Measurements from ENCODE around the gene PNMA8B. TPM values are rescaled to one million over a fixed set of nuclear protein-coding genes. Genes with fewer than 3 reads are reported as not detected.

Gene PNMA8B
- total and polyA plus RNA-seq, 2 experiments from 2014 or later = 0.20 to 0.65 TPM

- Histone ChIP-seq H3K36me3 (ENCODE audit: low read depth) (no peaks in the 10 kb centered on the region), H3K9me3 (ENCODE audit: low read depth) (no peaks in the 10 kb centered on the region), H2AFZ (no peak overlapping the region), H3F3A (ENCODE audit: insufficient read depth) (no peaks in the 10 kb centered on the region), H3K4me3 (no peak overlapping the region), H3K79me2 (ENCODE audit: insufficient read depth) (no peaks in the 10 kb centered on the region), H4K20me1 (ENCODE audit: insufficient read depth) (no peaks in the 10 kb centered on the region), H3K27me3 (replicated peaks; ENCODE audit: insufficient read depth) (peaks cover 5% of the 10 kb centered on the region; the same call in 1 of the 2 replicates), H3K9ac (no peak overlapping the region), H3K4me2 (ENCODE audit: unreplicated experiment) (no peak overlapping the region), H3K27ac (no peak overlapping the region), H3K9me2 (ENCODE audit: insufficient read depth) (no peaks in the 10 kb centered on the region), H3K4me1 (ENCODE audit: insufficient read depth) (no peaks in the 10 kb centered on the region)
- in situ Hi-C loops (cut with MboI) = no loop called here
- no peak for DNase-seq
- TF ChIP-seq EZH2 (IDR thresholded peaks at IDR 0.05; ENCODE audit: insufficient read depth, poor library complexity, severe bottlenecking) (no peak), EZH2phosphoT487 (IDR thresholded peaks at IDR 0.05; ENCODE audit: insufficient read depth, low read depth) (no peak)
- 45 to 50% methylated on average over 7 of the region's 7 CpGs for WGBS, 2 experiments (ENCODE audit: low coverage in 1 of 2, low lambda C conversion rate in 2 of 2, missing lambda C conversion rate in 2 of 2)
Measured at GRCh38 chr19:46449228-46449627, 46.4 kb downstream of the PNMA8B start.

- WGBS, 2 experiments (ENCODE audit: low coverage in 1 of 2, low lambda C conversion rate in 2 of 2, missing lambda C conversion rate in 2 of 2) = 70 to 73% methylated on average over 10 of the region's 10 CpGs
- Histone ChIP-seq H3K4me2 (ENCODE audit: unreplicated experiment) (no peak overlapping the region), H3K27ac (no peak overlapping the region), H3K4me3 (no peak overlapping the region), H3K79me2 (ENCODE audit: insufficient read depth) (no peaks in the 10 kb centered on the region), H3K27me3 (replicated peaks; ENCODE audit: insufficient read depth) (peaks cover 5% of the 10 kb centered on the region; the same call in 1 of the 2 replicates), H3K36me3 (ENCODE audit: low read depth) (no peaks in the 10 kb centered on the region), H3K9ac (no peak overlapping the region), H3F3A (ENCODE audit: insufficient read depth) (no peaks in the 10 kb centered on the region), H2AFZ (no peak overlapping the region), H3K4me1 (ENCODE audit: insufficient read depth) (no peaks in the 10 kb centered on the region), H3K9me2 (ENCODE audit: insufficient read depth) (no peaks in the 10 kb centered on the region), H3K9me3 (ENCODE audit: low read depth) (no peaks in the 10 kb centered on the region), H4K20me1 (ENCODE audit: insufficient read depth) (no peaks in the 10 kb centered on the region)
- in situ Hi-C loops (cut with MboI) = no loop called here
- TF ChIP-seq EZH2phosphoT487 (IDR thresholded peaks at IDR 0.05; ENCODE audit: insufficient read depth, low read depth) (no peak), EZH2 (IDR thresholded peaks at IDR 0.05; ENCODE audit: insufficient read depth, poor library complexity, severe bottlenecking) (no peak)
- no peak for DNase-seq
Measured at GRCh38 chr19:46448601-46449000, 47.1 kb downstream of the PNMA8B start.

DNA sequence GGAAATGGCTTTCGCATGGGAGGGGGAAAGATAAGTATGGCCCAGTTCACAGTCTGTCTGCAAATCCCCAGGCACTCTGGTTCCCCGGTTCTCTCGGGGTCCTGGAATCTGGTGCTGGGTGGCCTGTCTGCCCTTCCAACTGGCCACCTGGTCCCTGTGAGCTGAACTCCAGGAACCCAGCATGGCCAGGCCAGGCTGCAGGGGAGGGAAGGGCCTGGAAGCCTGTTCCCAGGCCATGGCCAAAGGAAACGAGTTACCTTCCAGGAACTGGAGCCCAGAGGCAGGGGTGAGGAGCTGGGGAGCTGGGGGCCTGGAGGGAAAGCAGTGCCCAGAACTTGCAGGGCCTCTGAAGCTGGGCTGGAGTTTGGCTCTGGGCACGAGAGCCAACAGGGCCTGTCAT lies 47.8 kb downstream of the PNMA8B start:
- Histone ChIP-seq H3K27ac (no peak overlapping the region), H4K20me1 (ENCODE audit: insufficient read depth) (no peaks in the 10 kb centered on the region), H3F3A (ENCODE audit: insufficient read depth) (peaks cover 6% of the 10 kb centered on the region; the same call in 1 of the 2 replicates), H3K4me3 (no peak overlapping the region), H3K4me1 (ENCODE audit: insufficient read depth) (peaks cover 5% of the 10 kb centered on the region; the same call in 1 of the 2 replicates), H3K27me3 (replicated peaks; ENCODE audit: insufficient read depth) (peaks cover 5% of the 10 kb centered on the region; the same call in 1 of the 2 replicates), H3K9me2 (ENCODE audit: insufficient read depth) (no peaks in the 10 kb centered on the region), H3K4me2 (ENCODE audit: unreplicated experiment) (no peak overlapping the region), H3K9me3 (ENCODE audit: low read depth) (no peaks in the 10 kb centered on the region), H3K79me2 (ENCODE audit: insufficient read depth) (no peaks in the 10 kb centered on the region), H2AFZ (no peak overlapping the region), H3K36me3 (ENCODE audit: low read depth) (no peaks in the 10 kb centered on the region), H3K9ac (no peak overlapping the region)
- WGBS, 2 experiments (ENCODE audit: low coverage in 1 of 2, low lambda C conversion rate in 2 of 2, missing lambda C conversion rate in 2 of 2) = 86 to 89% methylated on average over 5 of the region's 5 CpGs
- in situ Hi-C loops (cut with MboI) = no loop called here
- no peak for DNase-seq
- TF ChIP-seq EZH2 (IDR thresholded peaks at IDR 0.05; ENCODE audit: insufficient read depth, poor library complexity, severe bottlenecking) (no peak), EZH2phosphoT487 (IDR thresholded peaks at IDR 0.05; ENCODE audit: insufficient read depth, low read depth) (no peak)

DNA sequence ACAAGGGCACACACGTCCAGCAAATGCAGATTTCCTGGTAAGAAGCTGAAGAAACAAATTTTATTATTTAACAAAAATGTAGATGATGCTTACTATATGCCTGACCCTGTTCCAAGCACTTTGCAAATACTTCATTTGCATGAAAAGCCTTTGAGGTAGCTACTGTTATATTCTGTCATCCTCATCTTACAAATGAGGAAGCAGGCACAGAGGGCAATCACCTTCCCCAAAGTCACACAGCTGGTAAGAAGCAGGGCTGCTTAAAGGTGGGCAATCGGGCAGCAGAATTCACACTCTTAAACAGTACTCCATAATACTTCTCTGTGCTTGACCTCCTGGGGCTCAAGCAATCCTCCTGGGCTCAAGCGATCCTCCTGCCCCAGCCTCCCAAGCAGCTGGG lies 48.7 kb downstream of the PNMA8B start:
- Histone ChIP-seq H3K9ac (no peak overlapping the region), H3K9me2 (ENCODE audit: insufficient read depth) (no peaks in the 10 kb centered on the region), H4K20me1 (ENCODE audit: insufficient read depth) (no peaks in the 10 kb centered on the region), H3K27ac (no peak overlapping the region), H3K4me2 (ENCODE audit: unreplicated experiment) (no peak overlapping the region), H3K36me3 (ENCODE audit: low read depth) (no peaks in the 10 kb centered on the region), H3K27me3 (replicated peaks; ENCODE audit: insufficient read depth) (no peaks in the 10 kb centered on the region), H3F3A (ENCODE audit: insufficient read depth) (peaks cover 6% of the 10 kb centered on the region; the same call in 1 of the 2 replicates), H2AFZ (no peak overlapping the region), H3K4me3 (no peak overlapping the region), H3K9me3 (ENCODE audit: low read depth) (no peaks in the 10 kb centered on the region), H3K4me1 (ENCODE audit: insufficient read depth) (peaks cover 7% of the 10 kb centered on the region; the same call in 1 of the 2 replicates), H3K79me2 (ENCODE audit: insufficient read depth) (no peaks in the 10 kb centered on the region)
- in situ Hi-C loops (cut with MboI) = no loop called here
- no peak for TF ChIP-seq EZH2phosphoT487 (IDR thresholded peaks at IDR 0.05; ENCODE audit: insufficient read depth, low read depth)
- TF ChIP-seq EZH2 (IDR thresholded peaks at IDR 0.05; ENCODE audit: insufficient read depth, poor library complexity, severe bottlenecking) = no peak
- WGBS, 2 experiments (ENCODE audit: low coverage in 1 of 2, low lambda C conversion rate in 2 of 2, missing lambda C conversion rate in 2 of 2) = 37 to 39% methylated on average over 3 of the region's 3 CpGs
- no peak for DNase-seq

DNA sequence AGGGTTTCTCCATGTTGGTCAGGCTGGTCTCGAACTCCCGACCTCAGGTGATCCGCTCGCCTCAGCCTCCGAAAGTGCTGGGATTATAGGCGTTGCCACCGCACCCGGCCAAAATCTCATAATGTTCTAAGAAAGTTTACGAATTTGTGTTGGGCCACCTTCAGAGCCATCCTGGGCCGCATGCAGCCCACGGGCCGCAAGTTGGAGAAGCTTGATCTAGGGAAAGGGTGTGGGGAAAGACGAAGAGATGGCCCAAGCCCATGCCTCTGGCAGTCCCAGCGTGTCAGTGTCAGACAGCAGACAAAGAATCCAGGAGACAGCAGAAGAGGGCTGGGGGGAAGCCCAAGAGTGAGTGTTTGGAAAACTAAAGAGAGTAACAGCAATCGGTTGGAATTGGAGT lies 49.6 kb downstream of the PNMA8B start:
- no peaks in the 10 kb centered on the region for H3K9me3 ChIP-seq (ENCODE audit: low read depth)
- H3K4me3 ChIP-seq = no peak overlapping the region
- no peak overlapping the region for H3K9ac ChIP-seq
- no peak overlapping the region for H2AFZ ChIP-seq
- 84 to 85% methylated on average over 15 of the region's 15 CpGs for WGBS, 2 experiments (ENCODE audit: low coverage in 1 of 2, low lambda C conversion rate in 2 of 2, missing lambda C conversion rate in 2 of 2)
- TF ChIP-seq EZH2phosphoT487 (IDR thresholded peaks at IDR 0.05; ENCODE audit: insufficient read depth, low read depth) (no peak), EZH2 (IDR thresholded peaks at IDR 0.05; ENCODE audit: insufficient read depth, poor library complexity, severe bottlenecking) (no peak)
- H4K20me1 ChIP-seq (ENCODE audit: insufficient read depth) = no peaks in the 10 kb centered on the region
- H3F3A ChIP-seq (ENCODE audit: insufficient read depth) = peaks cover 6% of the 10 kb centered on the region; the same call in 1 of the 2 replicates
- H3K79me2 ChIP-seq (ENCODE audit: insufficient read depth) = no peaks in the 10 kb centered on the region
- in situ Hi-C loops (cut with MboI) = no loop called here
- no peaks in the 10 kb centered on the region for H3K27me3 ChIP-seq (replicated peaks; ENCODE audit: insufficient read depth)
- no peaks in the 10 kb centered on the region for H3K36me3 ChIP-seq (ENCODE audit: low read depth)
- H3K27ac ChIP-seq = no peak overlapping the region
- DNase-seq = no peak
- no peak overlapping the region for H3K4me2 ChIP-seq (ENCODE audit: unreplicated experiment)
- no peaks in the 10 kb centered on the region for H3K9me2 ChIP-seq (ENCODE audit: insufficient read depth)
- peaks cover 7% of the 10 kb centered on the region; the same call in 1 of the 2 replicates for H3K4me1 ChIP-seq (ENCODE audit: insufficient read depth)
